Muscle of leg (tissue), 11 donors: ENCODE data around the gene SEPTIN2. TPM values are rescaled to one million over a fixed set of nuclear protein-coding genes. Genes with fewer than 3 reads are reported as not detected.
"Not testable (repeated sequence)": the region's sequence is repeated elsewhere in the genome, so short reads cannot be mapped to it uniquely, and the experiment has no call there.

ENCODE experiments used
- DNase-seq: peaks from one replicate; pipeline ENCODE4 v3.0.0; 2013
- H3K27ac ChIP-seq: one replicate; pipeline ENCODE4 v1.5.1; 2013; ENCODE audit warnings: mild to moderate bottlenecking, low read length, control low read depth
- H3K27me3 ChIP-seq: one replicate; pipeline ENCODE4 v1.6.1; 2013; ENCODE audit warnings: low read length; ENCODE audit not compliant: control insufficient read depth, insufficient read depth
- H3K36me3 ChIP-seq: one replicate; pipeline ENCODE4 v1.6.1; 2013; ENCODE audit warnings: low read length; ENCODE audit not compliant: control insufficient read depth, insufficient read depth
- H3K4me1 ChIP-seq: one replicate; pipeline ENCODE4 v1.6.1; 2013; ENCODE audit warnings: low read length; ENCODE audit not compliant: control insufficient read depth, insufficient read depth
- H3K4me3 ChIP-seq: one replicate; pipeline ENCODE4 v1.5.1; 2013; ENCODE audit warnings: low read length, control low read depth
- H3K9me3 ChIP-seq: replicated peaks from 2 replicates; pipeline ENCODE4 v1.6.1; 2013; ENCODE audit warnings: low read depth, low read length; ENCODE audit not compliant: control insufficient read depth
- WGBS: methylation state at CpG from one replicate; pipeline ENCODE4 v1.1.5; 2013; ENCODE audit warnings: missing lambda C conversion rate; ENCODE audit not compliant: insufficient coverage; 5-methylcytosine and 5-hydroxymethylcytosine counted together
- polyA plus RNA-seq, 8 donors: library from polyadenylated mRNA; unstranded; fragments of 120-200 nt; gene quantifications; one replicate each; pipeline versions ENCODE4 v1.2.1 to v1.2.3, GENCODE V29; 2013; ENCODE audit warnings: inconsistent platforms in 1 of 8, low replicate concordance in 1 of 8; ENCODE audit not compliant: insufficient read length in 8 of 8, insufficient read depth in 1 of 8
- total RNA-seq: library from RNA; stranded (reverse); fragments of 120-200 nt; gene quantifications from one replicate; pipeline ENCODE4 v1.2.4, GENCODE V29; 2013

Gene SEPTIN2
- total and polyA plus RNA-seq, 9 donors: 248 to 446 (median 275) TPM

GRCh38 chr2:241310917-241311566, 4.7 kb upstream of the SEPTIN2 start:
- Histone ChIP-seq H3K9me3 (no peaks in the 10 kb centered on the region), H3K27ac (no peak overlapping the region), H3K36me3 (peaks cover 9% of the 10 kb centered on the region), H3K4me3 (no peak overlapping the region), H3K4me1 (peaks cover 10% of the 10 kb centered on the region), H3K27me3 (no peaks in the 10 kb centered on the region)
- no peak for DNase-seq
- WGBS: 89% methylated on average over 3 of the region's 13 CpGs

DNA sequence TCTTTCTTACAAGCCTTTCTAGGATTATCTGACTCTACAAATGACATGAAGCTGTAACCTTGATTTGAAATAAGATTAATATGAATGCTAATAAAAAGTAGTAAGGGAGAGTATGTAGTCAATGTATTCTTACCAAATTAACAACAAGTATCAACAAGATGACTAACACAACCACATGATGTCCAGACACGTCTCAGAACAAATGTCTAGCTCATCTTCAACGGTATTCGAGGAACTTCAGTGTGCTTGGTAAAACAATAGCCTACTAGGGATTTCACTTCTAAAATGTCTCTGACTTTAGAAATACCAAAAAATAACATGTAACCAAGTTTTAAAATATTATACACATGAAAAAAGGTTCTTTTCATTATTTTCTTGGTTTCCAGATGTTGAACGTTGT, 3.6 kb upstream of the SEPTIN2 start:
- H3K27ac ChIP-seq: no peak overlapping the region

GRCh38 chr2:241313543-241314095, 2.1 kb upstream of the SEPTIN2 start:
- Histone ChIP-seq H3K27me3 (no peaks in the 10 kb centered on the region), H3K4me3 (no peak overlapping the region), H3K9me3 (no peaks in the 10 kb centered on the region), H3K27ac (no peak overlapping the region), H3K4me1 (peaks cover 17% of the 10 kb centered on the region), H3K36me3 (peaks cover 5% of the 10 kb centered on the region)
- WGBS: 81% methylated on average over 2 of the region's 8 CpGs
- no peak for DNase-seq

More for the DNA sequence above, 3.6 kb upstream of the SEPTIN2 start:
- Histone ChIP-seq H3K4me3 (no peak overlapping the region), H3K36me3 (peaks cover 8% of the 10 kb centered on the region), H3K27me3 (no peaks in the 10 kb centered on the region), H3K4me1 (peaks cover 10% of the 10 kb centered on the region), H3K9me3 (no peaks in the 10 kb centered on the region)
- no peak for DNase-seq
- no CpG with 5 or more reads among the region's 4 CpGs for WGBS

- H3K4me3 ChIP-seq: peak overlapping the region; percentile 91
- H3K36me3 ChIP-seq: no peaks in the 10 kb centered on the region
- peak; percentile 71 for DNase-seq
- H3K9me3 ChIP-seq: no peaks in the 10 kb centered on the region
- H3K27me3 ChIP-seq: no peaks in the 10 kb centered on the region
- H3K4me1 ChIP-seq: peaks cover 17% of the 10 kb centered on the region
- H3K27ac ChIP-seq: peak overlapping the region; percentile 100
- WGBS: 0% methylated on average over 31 of the region's 38 CpGs
These were observed 1.3 kb upstream of the SEPTIN2 start for GRCh38 chr2:241314226-241315092.

DNA sequence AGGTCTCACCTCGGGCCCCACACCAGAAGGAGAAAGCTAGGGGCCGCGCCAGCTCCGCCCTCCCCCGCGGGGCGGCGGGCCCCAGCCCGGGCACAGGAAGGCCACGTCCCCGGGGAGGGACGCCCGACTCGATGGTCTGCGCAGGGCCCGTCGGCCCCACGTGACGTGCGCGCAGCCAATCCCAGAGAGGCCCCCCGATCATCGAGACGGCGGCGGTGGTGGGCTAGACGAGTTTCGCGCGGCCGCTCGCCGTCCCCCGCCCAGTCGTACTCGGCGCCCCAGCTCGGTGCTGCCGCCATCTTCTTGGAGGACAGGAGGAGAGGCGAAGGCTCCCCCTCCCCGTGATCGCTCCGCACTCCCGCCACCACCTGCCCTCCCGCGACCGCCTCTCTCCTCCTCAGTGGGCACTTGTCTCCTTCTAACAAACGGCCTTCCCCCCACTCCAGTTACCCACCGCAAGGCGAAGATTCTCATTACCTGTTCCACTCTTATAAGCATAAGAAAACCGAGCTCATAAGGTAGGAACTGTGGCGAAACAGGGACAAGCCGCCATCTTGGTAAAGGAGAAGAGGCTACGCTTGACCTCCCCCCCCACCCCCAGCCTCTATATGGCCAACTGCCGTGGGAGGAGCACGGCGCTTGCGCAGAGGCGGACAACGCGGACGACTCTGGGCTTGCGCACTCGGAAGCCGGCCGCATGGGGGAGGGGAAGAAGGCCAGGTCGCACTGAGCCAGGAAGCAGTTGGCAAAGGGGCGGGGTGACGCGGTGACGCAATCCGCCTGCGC, 439 bp upstream of the SEPTIN2 start, which contains the start of gene HDLBP:
TSS of gene HDLBP (minus strand) at position 580 of the 786 bp plus-strand sequence. CDS start 48,803 bp downstream, outside the sequence.
- Histone ChIP-seq H3K36me3 (no peaks in the 10 kb centered on the region), H3K4me3 (peak within 1 kb of the TSS; percentile 95), H3K4me1 (peaks cover 18% of the 10 kb centered on the region), H3K9me3 (no peaks in the 10 kb centered on the region), H3K27me3 (no peaks in the 10 kb centered on the region), H3K27ac (peak within 1 kb of the TSS; percentile 100)
- DNase-seq: peak; percentile 99
- under 1% methylated on average over 41 of the region's 73 CpGs for WGBS

DNA sequence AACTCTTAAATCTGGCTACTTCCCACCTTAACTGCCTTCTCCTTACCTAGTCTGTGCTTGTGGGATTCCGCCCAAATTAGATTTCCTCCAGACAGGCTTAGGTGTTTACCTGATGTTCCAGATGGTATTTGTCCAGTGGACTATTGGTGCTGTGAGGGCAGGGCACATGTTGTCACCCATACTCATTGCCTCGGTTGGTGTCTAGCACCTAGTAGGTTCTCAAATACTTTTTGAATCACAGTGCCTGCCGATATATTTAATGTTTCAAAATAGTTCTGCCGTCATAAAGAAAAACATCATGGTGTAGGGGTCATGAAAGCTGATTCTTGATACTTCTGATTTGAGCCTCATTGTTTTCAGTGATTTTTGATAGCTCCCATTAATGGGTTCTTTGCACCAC, 1.1 kb downstream of the SEPTIN2 start:
- Histone ChIP-seq H3K9me3 (no peaks in the 10 kb centered on the region), H3K27me3 (no peaks in the 10 kb centered on the region)

DNA sequence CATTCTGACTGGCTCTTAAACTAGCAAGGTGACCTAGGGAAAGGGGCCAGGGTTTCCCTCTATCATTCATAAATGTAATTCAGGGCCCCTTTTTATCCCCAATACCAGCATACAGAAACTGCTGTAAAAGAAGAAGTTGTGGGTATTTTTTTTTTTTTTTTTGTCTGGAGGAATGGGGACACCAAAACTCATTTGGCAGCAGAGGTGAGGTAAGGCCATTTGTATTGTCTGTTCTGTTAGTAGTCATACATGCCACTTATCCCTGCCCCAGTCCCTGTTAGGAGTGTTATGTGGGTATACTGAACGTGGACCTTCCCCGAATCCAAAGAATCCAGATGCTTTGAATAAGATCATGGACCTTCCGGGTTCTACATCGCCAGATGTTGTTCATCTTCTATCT, 1.7 kb downstream of the SEPTIN2 start:
- Histone ChIP-seq H3K4me3 (peak overlapping the region; percentile 95), H3K9me3 (no peaks in the 10 kb centered on the region), H3K36me3 (no peaks in the 10 kb centered on the region), H3K27ac (peak overlapping the region; percentile 98), H3K27me3 (no peaks in the 10 kb centered on the region), H3K4me1 (peaks cover 22% of the 10 kb centered on the region)
- 54% methylated on average over 3 of the region's 4 CpGs for WGBS
- no peak for DNase-seq

More for the DNA sequence above, 1.1 kb downstream of the SEPTIN2 start:
- H3K4me1 ChIP-seq: peaks cover 20% of the 10 kb centered on the region
- WGBS: no CpG with 5 or more reads among the region's 4 CpGs
- peak overlapping the region; percentile 95 for H3K4me3 ChIP-seq
- peak overlapping the region; percentile 98 for H3K27ac ChIP-seq
- no peak for DNase-seq
- H3K36me3 ChIP-seq: no peaks in the 10 kb centered on the region

DNA sequence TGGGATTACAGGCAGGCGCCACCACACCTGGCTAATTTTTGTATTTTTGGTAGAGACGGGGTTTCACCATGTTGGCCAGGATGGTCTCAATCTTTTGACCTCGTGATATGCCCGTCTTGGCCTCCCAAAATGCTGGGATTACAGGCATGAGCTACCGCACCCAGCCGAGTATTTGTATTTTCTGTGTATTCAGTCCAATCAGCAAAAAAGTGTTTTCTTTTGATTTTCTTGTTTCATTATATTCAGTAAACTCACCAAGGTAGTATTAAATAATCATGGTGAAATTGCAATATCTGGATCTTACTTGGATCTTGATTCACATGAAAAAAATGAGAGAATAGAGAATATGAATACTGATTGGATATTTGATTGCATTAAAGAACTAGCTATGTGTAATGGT, 3.1 kb downstream of the SEPTIN2 start:
- H3K4me1 ChIP-seq: peaks cover 19% of the 10 kb centered on the region
- H3K9me3 ChIP-seq, H3K4me3 ChIP-seq, H3K27ac ChIP-seq, H3K36me3 ChIP-seq, H3K27me3 ChIP-seq, DNase-seq: not testable (repeated sequence)
- WGBS: 95% methylated on average over 3 of the region's 6 CpGs

DNA sequence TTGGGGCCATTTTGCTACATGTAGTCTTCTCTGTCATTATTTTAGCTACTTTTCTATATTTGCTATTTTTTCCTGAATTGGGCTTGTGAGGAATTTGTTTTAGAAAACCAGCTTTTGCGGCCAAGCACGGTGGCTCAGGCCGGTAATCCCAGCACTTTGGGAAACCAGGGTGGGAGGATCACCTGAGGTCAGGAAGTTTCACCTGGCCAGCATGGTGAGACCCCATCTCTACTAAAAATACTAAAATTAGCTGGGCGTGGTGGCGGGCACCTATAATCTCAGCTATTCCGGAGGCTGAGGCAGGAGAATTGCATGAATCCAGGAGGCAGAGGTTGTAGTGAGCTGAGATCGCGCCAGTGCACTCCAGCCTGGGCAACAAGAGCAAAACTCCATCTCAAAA, 4.7 kb downstream of the SEPTIN2 start:
- peaks cover 12% of the 10 kb centered on the region for H3K4me1 ChIP-seq
- 69% methylated on average over 3 of the region's 8 CpGs for WGBS
- no peaks in the 10 kb centered on the region for H3K27me3 ChIP-seq
- H3K4me3 ChIP-seq: no peak overlapping the region
- DNase-seq: no peak
- peaks cover 6% of the 10 kb centered on the region for H3K36me3 ChIP-seq
- no peaks in the 10 kb centered on the region for H3K9me3 ChIP-seq
- no peak overlapping the region for H3K27ac ChIP-seq
